ENCODE results near the gene CYP27B1. TPM values are rescaled to one million over a fixed set of nuclear protein-coding genes. Genes with fewer than 3 reads are reported as not detected.

CYP27B1 gene
- total and polyA plus RNA-seq, 10 of the 15 experiments (the other 5 are each of a cell fraction or from before 2014, with no cell fraction given): 0.10 to 2.7 (median 1.1) TPM

DNA sequence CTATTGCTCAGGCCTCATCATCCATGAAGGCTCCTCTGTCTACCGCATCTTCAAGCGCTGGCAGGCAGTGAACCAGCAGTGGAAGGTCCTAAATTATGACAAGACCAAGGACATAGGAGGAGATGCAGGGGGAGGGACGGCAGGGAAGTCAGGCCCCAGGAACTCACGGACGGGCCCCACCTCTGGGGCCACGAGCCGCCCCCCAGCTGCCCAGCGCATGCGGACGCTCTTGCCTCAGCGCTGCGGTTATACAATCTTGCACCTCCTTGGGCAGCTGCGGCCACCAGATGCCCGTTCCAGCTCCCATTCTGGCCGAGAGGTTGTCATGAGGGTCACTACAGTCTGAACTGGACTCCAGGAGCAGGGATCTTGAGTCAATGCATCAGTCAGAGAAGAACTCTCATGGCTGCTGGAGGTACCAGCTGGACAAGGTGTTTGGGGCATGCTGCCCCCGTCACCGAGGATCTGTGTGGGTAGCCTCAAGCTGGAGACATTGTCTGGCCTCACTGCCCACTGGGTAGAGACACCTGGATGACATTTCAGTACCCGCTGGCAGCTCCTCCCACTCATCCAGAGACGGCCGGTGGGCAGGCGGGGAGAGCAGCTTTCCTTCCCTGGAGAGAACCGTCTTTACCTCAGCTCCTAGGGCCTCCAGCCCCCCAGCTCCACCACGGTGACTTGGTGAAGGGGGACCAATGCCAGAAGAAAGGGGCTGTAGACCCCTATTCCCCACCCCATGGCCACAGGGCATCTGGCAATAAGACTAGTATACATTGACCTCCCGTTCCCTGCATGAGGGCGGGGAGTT, 8.1 kb downstream of the CYP27B1 start:
- ChIA-PET POLR2A (no interaction called here), SMC1A (ENCODE audit: uncharacterized antibody, unreplicated experiment) (interaction anchor here (0.5 to 1.1 kb wide), 2 partner anchors 13 to 16 kb away, joined by 3 to 5 read pairs; partner anchors contain the start of genes EEF1AKMT3 and METTL1), CTCF (interaction anchor here (0.7 to 2.0 kb wide), 21 partner anchors 11 to 185 kb away, joined by 3 to 11 read pairs (median 4); partner anchors contain the start of genes AVIL, EEF1AKMT3, METTL1 and OS9), RAD21 (ENCODE audit: unreplicated experiment) (interaction anchor here (1.1 to 1.5 kb wide), 2 partner anchors 138 to 175 kb away, joined by 3 to 4 read pairs; no protein-coding TSS in a partner anchor)
- no peaks in the 10 kb centered on the region; the same call in 1 of the 2 replicates for H3K79me2 ChIP-seq (ENCODE audit: control insufficient read depth, insufficient read depth, low read length)
- ATAC-seq (no peak), FAIRE-seq (no peak), DNase-seq (ENCODE audit: low read depth, low spot score) (no peak)
- 91% methylated on average over 25 of the region's 25 CpGs for WGBS (ENCODE audit: insufficient coverage, insufficient replicate concordance, low lambda C conversion rate, missing lambda C conversion rate)
- H3K27me3 ChIP-seq (replicated peaks in 1 of 2; ENCODE audit: control insufficient read depth in 2 of 2, insufficient read depth in 2 of 2, low read length in 1 of 2): no peaks in the 10 kb centered on the region
- peaks cover 15% of the 10 kb centered on the region for H3K4me1 ChIP-seq (ENCODE audit: control insufficient read depth, insufficient read depth, low read length)
- H3K4me3 ChIP-seq: no peak overlapping the region
- peaks cover 0 to 3% of the 10 kb centered on the region in 2 experiments; a peak in 2 of 4 replicates for H3K36me3 ChIP-seq (ENCODE audit: control insufficient read depth in 2 of 2, insufficient read depth in 2 of 2, low read length in 1 of 2)
- H3K9me3 ChIP-seq (replicated peaks; ENCODE audit: control insufficient read depth, insufficient read depth, low read length): no peaks in the 10 kb centered on the region; the same call in 2 of the 3 replicates
- intact Hi-C loops (cut with micrococcal nuclease; ENCODE audit: unreplicated experiment) (loop anchor here (5.0 to 10.0 kb wide), 2 partner anchors 74 to 284 kb away; partner anchors contain the start of gene ARHGAP9), in situ Hi-C loops (cut with MboI) (no loop called here)
- no peaks in the 10 kb centered on the region; the same call in 1 of the 2 replicates for H4K20me1 ChIP-seq (ENCODE audit: control insufficient read depth, insufficient read depth)
- no peak for TF ChIP-seq EGR1 (IDR thresholded peaks at IDR 0.05; ENCODE audit: borderline replicate concordance in 1 of 2, low read depth in 2 of 2, low read length in 2 of 2)
- no peak overlapping the region for H3K27ac ChIP-seq (ENCODE audit: control insufficient read depth, insufficient read depth)
- no peak overlapping the region for H2AFZ ChIP-seq (ENCODE audit: control insufficient read depth, low read depth, low read length)
- no TSS peak for BruUV-seq (replicated peaks)
- no peak overlapping the region for H3K4me2 ChIP-seq (ENCODE audit: control insufficient read depth, insufficient read depth)
- H3K9ac ChIP-seq (ENCODE audit: control insufficient read depth, insufficient read depth, low read length): no peak overlapping the region

DNA sequence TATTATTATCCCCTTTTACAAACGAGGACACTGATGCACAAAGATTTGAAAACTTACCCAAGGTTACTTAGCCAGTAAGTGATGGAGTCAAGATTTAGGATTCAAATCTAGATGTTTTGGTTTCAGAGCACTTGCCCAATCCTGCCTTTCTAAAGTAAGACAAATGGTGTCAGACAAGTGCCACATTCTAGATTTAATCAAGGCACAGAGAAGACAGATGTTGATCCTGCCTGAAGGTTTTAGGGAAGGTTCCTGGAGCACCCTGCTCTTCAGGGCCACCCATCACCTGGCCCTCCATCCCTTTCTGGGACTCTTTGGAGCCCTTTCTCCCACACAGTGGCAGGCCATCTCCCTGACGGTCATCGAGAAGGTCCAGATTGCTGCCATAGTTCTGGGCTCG, 9.1 kb downstream of the CYP27B1 start:
- DNase-seq (ENCODE audit: low read depth, low spot score) (no peak), FAIRE-seq (no peak), ATAC-seq (no peak)
- H3K4me2 ChIP-seq (ENCODE audit: control insufficient read depth, insufficient read depth): no peak overlapping the region
- peaks cover 0 to 3% of the 10 kb centered on the region in 2 experiments; a peak in 2 of 4 replicates for H3K36me3 ChIP-seq (ENCODE audit: control insufficient read depth in 2 of 2, insufficient read depth in 2 of 2, low read length in 1 of 2)
- no peaks in the 10 kb centered on the region; the same call in 2 of the 3 replicates for H3K9me3 ChIP-seq (replicated peaks; ENCODE audit: control insufficient read depth, insufficient read depth, low read length)
- ChIA-PET CTCF (interaction anchor here (1.1 to 4.7 kb wide), 5 partner anchors 10 to 154 kb away, joined by 4 to 62 read pairs (median 8); partner anchors contain the start of gene CYP27B1), POLR2A (no interaction called here), SMC1A (ENCODE audit: uncharacterized antibody, unreplicated experiment) (interaction anchor here (0.7 kb wide), 1 partner anchor 94 kb away, joined by 3 read pairs; no protein-coding TSS in a partner anchor), RAD21 (ENCODE audit: unreplicated experiment) (no interaction called here)
- H3K27ac ChIP-seq (ENCODE audit: control insufficient read depth, insufficient read depth): no peak overlapping the region
- BruUV-seq (replicated peaks): no TSS peak
- H3K4me1 ChIP-seq (ENCODE audit: control insufficient read depth, insufficient read depth, low read length): peaks cover 19% of the 10 kb centered on the region
- WGBS (ENCODE audit: insufficient coverage, insufficient replicate concordance, low lambda C conversion rate, missing lambda C conversion rate): 70% methylated on average over 4 of the region's 4 CpGs
- H3K4me3 ChIP-seq: no peak overlapping the region
- no peaks in the 10 kb centered on the region; the same call in 1 of the 2 replicates for H4K20me1 ChIP-seq (ENCODE audit: control insufficient read depth, insufficient read depth)
- no peaks in the 10 kb centered on the region for H3K27me3 ChIP-seq (replicated peaks in 1 of 2; ENCODE audit: control insufficient read depth in 2 of 2, insufficient read depth in 2 of 2, low read length in 1 of 2)
- no peak overlapping the region for H3K9ac ChIP-seq (ENCODE audit: control insufficient read depth, insufficient read depth, low read length)
- in situ Hi-C loops (cut with MboI): no loop called here
- H2AFZ ChIP-seq (ENCODE audit: control insufficient read depth, low read depth, low read length): no peak overlapping the region
- intact Hi-C loops (cut with micrococcal nuclease; ENCODE audit: unreplicated experiment): loop anchor here (2.0 to 10.0 kb wide), 3 partner anchors 75 to 283 kb away; partner anchors contain the start of gene ARHGAP9
- H3K79me2 ChIP-seq (ENCODE audit: control insufficient read depth, insufficient read depth, low read length): no peaks in the 10 kb centered on the region; the same call in 1 of the 2 replicates
- TF ChIP-seq ZNF24 (IDR thresholded peaks at IDR 0.05): no peak
- no peak for TF ChIP-seq ZNF622 (IDR thresholded peaks at IDR 0.05)
- TF ChIP-seq, protein P1, sequence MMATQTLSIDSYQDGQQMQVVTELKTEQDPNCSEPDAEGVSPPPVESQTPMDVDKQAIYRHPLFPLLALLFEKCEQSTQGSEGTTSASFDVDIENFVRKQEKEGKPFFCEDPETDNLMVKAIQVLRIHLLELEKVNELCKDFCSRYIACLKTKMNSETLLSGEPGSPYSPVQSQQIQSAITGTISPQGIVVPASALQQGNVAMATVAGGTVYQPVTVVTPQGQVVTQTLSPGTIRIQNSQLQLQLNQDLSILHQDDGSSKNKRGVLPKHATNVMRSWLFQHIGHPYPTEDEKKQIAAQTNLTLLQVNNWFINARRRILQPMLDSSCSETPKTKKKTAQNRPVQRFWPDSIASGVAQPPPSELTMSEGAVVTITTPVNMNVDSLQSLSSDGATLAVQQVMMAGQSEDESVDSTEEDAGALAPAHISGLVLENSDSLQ (IDR thresholded peaks at IDR 0.05): no peak
- TF ChIP-seq DPF2 (IDR thresholded peaks at IDR 0.05): no peak
- TF ChIP-seq, protein P2, sequence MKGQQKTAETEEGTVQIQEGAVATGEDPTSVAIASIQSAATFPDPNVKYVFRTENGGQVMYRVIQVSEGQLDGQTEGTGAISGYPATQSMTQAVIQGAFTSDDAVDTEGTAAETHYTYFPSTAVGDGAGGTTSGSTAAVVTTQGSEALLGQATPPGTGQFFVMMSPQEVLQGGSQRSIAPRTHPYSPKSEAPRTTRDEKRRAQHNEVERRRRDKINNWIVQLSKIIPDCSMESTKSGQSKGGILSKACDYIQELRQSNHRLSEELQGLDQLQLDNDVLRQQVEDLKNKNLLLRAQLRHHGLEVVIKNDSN (IDR thresholded peaks at IDR 0.05; ENCODE audit: borderline replicate concordance, extremely low read length, insufficient read depth, low read depth, low read length): no peak
- no peak for TF ChIP-seq ZNF274 (IDR thresholded peaks at IDR 0.05; ENCODE audit: insufficient read depth, insufficient read length)
- TF ChIP-seq MYC (IDR thresholded peaks at IDR 0.05; ENCODE audit: insufficient read depth, insufficient read length, insufficient replicate concordance, low read length, severe bottlenecking): no peak
- TF ChIP-seq ESRRA (IDR thresholded peaks at IDR 0.05; ENCODE audit: low read length): no peak
- TF ChIP-seq NR2C2 (IDR thresholded peaks at IDR 0.05; ENCODE audit: borderline replicate concordance, control insufficient read depth, insufficient read length, low read depth): no peak
- no peak for TF ChIP-seq SMAD5 (IDR thresholded peaks at IDR 0.05; ENCODE audit: low read depth)

All from GM12878 (cell line).